ENCODE data around the gene ZNRF4. TPM values are rescaled to one million over a fixed set of nuclear protein-coding genes. Genes with fewer than 3 reads are reported as not detected.

Gene ZNRF4
- total RNA-seq, 4 donors from 2014 or later = not detected

DNA sequence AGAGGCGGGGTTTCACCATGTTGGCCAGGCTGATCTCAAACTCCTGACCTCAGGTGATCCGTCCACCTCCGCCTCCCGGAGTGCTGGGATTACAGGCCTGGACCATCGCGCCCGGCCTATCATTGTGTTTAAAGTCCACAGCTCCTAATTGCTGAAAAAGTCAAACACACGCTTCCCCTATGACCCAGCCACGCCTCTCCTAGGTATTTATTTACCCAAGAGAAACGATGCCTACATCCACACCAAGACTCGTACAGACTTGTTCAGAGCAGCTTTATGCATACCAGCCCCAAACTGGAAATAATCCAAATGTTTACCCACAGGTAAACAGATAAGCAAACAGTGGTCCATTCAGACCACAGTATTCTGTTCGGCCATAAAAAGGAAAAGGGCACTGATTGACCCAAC lies 15.1 kb downstream of the ZNRF4 start:
- WGBS, 2 donors = 25 to 34% methylated on average over 7 to 9 of the region's 12 CpGs
- no peak overlapping the region for H3K4me3 ChIP-seq
- intact Hi-C loops (cut with DNase I) = no loop called here
- H3K27ac ChIP-seq = peak overlapping the region; percentile 61 to 83 (median 73)
- TF ChIP-seq POLR2A (IDR thresholded peaks at IDR 0.05) = no peak
- TF ChIP-seq, protein P1, sequence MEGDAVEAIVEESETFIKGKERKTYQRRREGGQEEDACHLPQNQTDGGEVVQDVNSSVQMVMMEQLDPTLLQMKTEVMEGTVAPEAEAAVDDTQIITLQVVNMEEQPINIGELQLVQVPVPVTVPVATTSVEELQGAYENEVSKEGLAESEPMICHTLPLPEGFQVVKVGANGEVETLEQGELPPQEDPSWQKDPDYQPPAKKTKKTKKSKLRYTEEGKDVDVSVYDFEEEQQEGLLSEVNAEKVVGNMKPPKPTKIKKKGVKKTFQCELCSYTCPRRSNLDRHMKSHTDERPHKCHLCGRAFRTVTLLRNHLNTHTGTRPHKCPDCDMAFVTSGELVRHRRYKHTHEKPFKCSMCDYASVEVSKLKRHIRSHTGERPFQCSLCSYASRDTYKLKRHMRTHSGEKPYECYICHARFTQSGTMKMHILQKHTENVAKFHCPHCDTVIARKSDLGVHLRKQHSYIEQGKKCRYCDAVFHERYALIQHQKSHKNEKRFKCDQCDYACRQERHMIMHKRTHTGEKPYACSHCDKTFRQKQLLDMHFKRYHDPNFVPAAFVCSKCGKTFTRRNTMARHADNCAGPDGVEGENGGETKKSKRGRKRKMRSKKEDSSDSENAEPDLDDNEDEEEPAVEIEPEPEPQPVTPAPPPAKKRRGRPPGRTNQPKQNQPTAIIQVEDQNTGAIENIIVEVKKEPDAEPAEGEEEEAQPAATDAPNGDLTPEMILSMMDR (IDR thresholded peaks at IDR 0.05) = no peak
- no peaks in the 10 kb centered on the region for H3K9me3 ChIP-seq
- peaks cover 9 to 55% (median 15%) of the 10 kb centered on the region in 3 donors for H3K4me1 ChIP-seq
- H3K27me3 ChIP-seq = peaks cover 0 to 15% (median 0%) of the 10 kb centered on the region in 4 donors
- no peaks in the 10 kb centered on the region for H3K36me3 ChIP-seq
- DNase-seq = no peak

DNA sequence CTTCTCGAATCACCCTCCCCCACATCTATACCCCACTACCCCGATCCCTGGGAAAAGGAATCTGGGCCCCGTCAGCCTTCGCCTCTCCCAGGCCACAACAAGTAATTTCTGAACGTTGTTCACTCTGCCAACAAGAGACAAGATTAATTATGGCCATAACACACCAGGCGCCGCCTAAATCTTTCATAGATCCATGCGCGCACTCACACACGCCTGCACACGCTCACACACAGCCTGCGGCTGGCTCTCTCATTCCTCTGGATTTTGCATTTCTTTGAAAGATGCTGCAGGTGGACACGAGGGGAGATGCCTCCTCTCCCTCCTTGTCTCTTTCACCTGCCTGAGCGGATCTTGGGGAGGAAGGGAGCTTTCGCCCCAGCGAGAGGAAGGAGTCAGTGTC lies 17.1 kb downstream of the ZNRF4 start:
- H3K4me1 ChIP-seq = peaks cover 3 to 46% (median 12%) of the 10 kb centered on the region in 3 donors
- H3K27me3 ChIP-seq = peaks cover 0 to 7% (median 0%) of the 10 kb centered on the region in 4 donors
- H3K4me3 ChIP-seq = no peak overlapping the region
- no peak for TF ChIP-seq POLR2A (IDR thresholded peaks at IDR 0.05)
- TF ChIP-seq, protein P1 (IDR thresholded peaks at IDR 0.05) = no peak
- intact Hi-C loops (cut with DNase I) = no loop called here
- no peak for DNase-seq
- WGBS, 2 donors = 11 to 34% methylated on average over 6 to 12 of the region's 16 CpGs
- H3K27ac ChIP-seq = peak overlapping the region; percentile 63 to 83 (median 73)
- no peaks in the 10 kb centered on the region for H3K36me3 ChIP-seq
- H3K9me3 ChIP-seq = no peaks in the 10 kb centered on the region

- Histone ChIP-seq H3K4me3 (no peak overlapping the region), H3K36me3 (no peaks in the 10 kb centered on the region), H3K27me3 (peaks cover 0 to 21% (median 2%) of the 10 kb centered on the region in 4 donors), H3K4me1 (peaks cover 0 to 52% (median 13%) of the 10 kb centered on the region in 3 donors), H3K27ac (no peak overlapping the region), H3K9me3 (no peaks in the 10 kb centered on the region)
- DNase-seq = no peak
- no peak for TF ChIP-seq POLR2A (IDR thresholded peaks at IDR 0.05)
- TF ChIP-seq, protein P1 (IDR thresholded peaks at IDR 0.05) = no peak
- WGBS, 2 donors = 72 to 79% methylated on average over 2 to 4 of the region's 5 CpGs
- intact Hi-C loops (cut with DNase I) = no loop called here
Measured at GRCh38 chr19:5473646-5474045, 18.4 kb downstream of the ZNRF4 start.

GRCh38 chr19:5477451-5478215 lies 22.4 kb downstream of the ZNRF4 start:
- H3K27me3 ChIP-seq = peaks cover 0 to 54% (median 2%) of the 10 kb centered on the region in 4 donors
- 32 to 48% methylated on average over 8 to 10 of the region's 13 CpGs for WGBS, 2 donors

More at GRCh38 chr19:5477451-5478215, 22.4 kb downstream of the ZNRF4 start:
- H3K4me1 ChIP-seq = peaks cover 0 to 18% (median 3%) of the 10 kb centered on the region in 3 donors
- TF ChIP-seq, protein P1 (IDR thresholded peaks at IDR 0.05) = no peak
- no peak for TF ChIP-seq POLR2A (IDR thresholded peaks at IDR 0.05)
- DNase-seq = no peak
- no peak overlapping the region for H3K27ac ChIP-seq
- H3K36me3 ChIP-seq = no peaks in the 10 kb centered on the region
- peaks cover 0 to 13% (median 12%) of the 10 kb centered on the region in 3 donors for H3K9me3 ChIP-seq
- intact Hi-C loops (cut with DNase I) = no loop called here
- peak overlapping the region in 1 of 4 donors; percentile 23 for H3K4me3 ChIP-seq
